Upper lobe of left lung (tissue), 4 donors: ENCODE results near the gene MEIOB.

ENCODE experiments used
- CTCF ChIP-seq, 6 experiments: fragments of 450-650 bp in 4 of 6; fragments of 200-600 bp in 2 of 6; sonication (generic) in 2 of 6; IDR thresholded peaks; one replicate each; pipeline ENCODE4 v1.5.1; 2016 to 2019; ENCODE audit warnings: antibody characterized with exemption in 6 of 6
- POLR2A ChIP-seq, 4 donors: fragments of 450-650 bp; IDR thresholded peaks; one replicate each; pipeline ENCODE4 v1.5.1; 2016 to 2017; ENCODE audit warnings: antibody characterized with exemption in 4 of 4, mild to moderate bottlenecking in 2 of 4

GRCh38 chr16:1877089-1877488, 5.1 kb upstream of the MEIOB start:
- TF ChIP-seq CTCF (IDR thresholded peaks at IDR 0.05) (no peak), POLR2A (IDR thresholded peaks at IDR 0.05) (no peak)
